B cell (primary cell): ENCODE data around the gene CAMK2A. TPM values are rescaled to one million over a fixed set of nuclear protein-coding genes. Genes with fewer than 3 reads are reported as not detected.

Experiments
- ATAC-seq: fragments of 200-7000 bp; cut with Tn5 transposase; one replicate; pipeline ENCODE4 v1.10.0; 2021; ENCODE audit warnings: low read depth, mild to moderate bottlenecking, moderate number of reproducible peaks, moderate library complexity
- CTCF ChIA-PET: fragments of 350-600 bp; sonication (Branson Sonifier 250); formaldehyde crosslinking; loops from one replicate; lab custom pipeline; 2021; ENCODE audit warnings: antibody characterized with exemption, inconsistent platforms; lab: Charles Lee
- POLR2A ChIA-PET: fragments of 350-600 bp; sonication (Branson Sonifier 250); formaldehyde crosslinking; loops from one replicate; lab custom pipeline; 2021; ENCODE audit warnings: antibody characterized with exemption; lab: Charles Lee
- DNase-seq: peaks from one replicate; pipeline ENCODE4 v3.0.0; 2013
- H2AFZ ChIP-seq: 2 replicates; pipeline ENCODE4 v1.6.1; 2012; ENCODE audit warnings: mild to moderate bottlenecking, low read depth, low read length; ENCODE audit not compliant: insufficient read depth, poor library complexity, severe bottlenecking
- H3K27ac ChIP-seq, 2 donors: 1 replicate in 1 of 2; 2 replicates in 1 of 2; pipeline ENCODE4 v1.5.1; 2012 to 2013; ENCODE audit warnings: low read length in 2 of 2, mild to moderate bottlenecking in 2 of 2, moderate library complexity in 1 of 2
- H3K27me3 ChIP-seq, 4 experiments: fragments of 200-600 bp in 1 of 4; sonication (generic) in 1 of 4; replicated peaks in 1 of 4; 1 replicate in 2 of 4; 2 replicates in 2 of 4; pipeline versions ENCODE4 v1.6.1 to v1.7.0; 2013 to 2016; ENCODE audit warnings: low read length in 3 of 4, mild to moderate bottlenecking in 2 of 4, mixed read lengths in 1 of 4, moderate library complexity in 1 of 4; ENCODE audit not compliant: insufficient read depth in 4 of 4, control insufficient read depth in 3 of 4; ENCODE audit errors: control extremely low read depth in 1 of 4
- H3K36me3 ChIP-seq, 2 experiments: replicated peaks in 1 of 2; 1 replicate in 1 of 2; 2 replicates in 1 of 2; pipeline versions ENCODE4 v1.6.1 to v1.7.1; 2013; ENCODE audit warnings: low read length in 1 of 2; ENCODE audit not compliant: insufficient read depth in 2 of 2, control insufficient read depth in 1 of 2; ENCODE audit errors: control extremely low read depth in 1 of 2, extremely low read depth in 1 of 2
- H3K4me1 ChIP-seq, 2 donors: fragments of 200-600 bp in 1 of 2; sonication (generic) in 1 of 2; 1 replicate in 1 of 2; 2 replicates in 1 of 2; pipeline versions ENCODE4 v1.5.1 to v1.6.1; 2013 to 2017; ENCODE audit warnings: low read length in 2 of 2; ENCODE audit not compliant: control insufficient read depth in 2 of 2, insufficient read depth in 2 of 2
- H3K4me2 ChIP-seq: replicated peaks from 2 replicates; pipeline ENCODE3; 2012; ENCODE audit warnings: mild to moderate bottlenecking, low read depth, low read length; ENCODE audit not compliant: poor library complexity, severe bottlenecking
- H3K4me3 ChIP-seq, 5 experiments: fragments of 200-600 bp in 1 of 5; sonication (generic) in 1 of 5; 1 replicate in 3 of 5; 2 replicates in 2 of 5; pipeline versions ENCODE4 v1.5.1 to v1.7.0; 2011 to 2016; ENCODE audit warnings: low read length in 4 of 5, mild to moderate bottlenecking in 4 of 5, low read depth in 2 of 5, control low read depth in 1 of 5, moderate library complexity in 1 of 5; ENCODE audit not compliant: insufficient read depth in 1 of 5; ENCODE audit errors: control extremely low read depth in 1 of 5, extremely low read depth in 1 of 5
- H3K79me2 ChIP-seq: fragments of 200-600 bp; sonication (generic); one replicate; pipeline ENCODE4 v1.6.0; 2016; ENCODE audit warnings: low read length; ENCODE audit not compliant: control insufficient read depth, insufficient read depth
- H3K9ac ChIP-seq: fragments of 200-600 bp; sonication (generic); 2 replicates; pipeline ENCODE4 v1.6.1; 2017; ENCODE audit warnings: mild to moderate bottlenecking, low read length, moderate library complexity
- H3K9me3 ChIP-seq, 3 donors: one replicate each; pipeline versions ENCODE4 v1.6.1 to v1.7.1; 2013; ENCODE audit warnings: low read length in 2 of 3; ENCODE audit not compliant: control insufficient read depth in 2 of 3, insufficient read depth in 1 of 3; ENCODE audit errors: control extremely low read depth in 1 of 3
- H4K20me1 ChIP-seq: 2 replicates; pipeline ENCODE4 v1.6.0; 2012; ENCODE audit warnings: mild to moderate bottlenecking, low read length; ENCODE audit not compliant: insufficient read depth, control insufficient read depth, poor library complexity, severe bottlenecking
- H3K27ac Mint-ChIP-seq: one replicate; pipeline ENCODE4 v1.8.0; 2021; ENCODE audit warnings: mixed read lengths
- H3K27me3 Mint-ChIP-seq: one replicate; pipeline ENCODE4 v1.8.0; 2021; ENCODE audit warnings: mixed read lengths
- H3K4me1 Mint-ChIP-seq: one replicate; pipeline ENCODE4 v1.8.0; 2021; ENCODE audit warnings: mixed read lengths
- H3K4me3 Mint-ChIP-seq: one replicate; pipeline ENCODE4 v1.8.0; 2021; ENCODE audit warnings: mixed read lengths
- H3K9me3 Mint-ChIP-seq: one replicate; pipeline ENCODE4 v1.8.0; 2022; ENCODE audit warnings: mixed read lengths; ENCODE audit not compliant: insufficient read depth
- EZH2 ChIP-seq: IDR thresholded peaks from 2 replicates; pipeline ENCODE4 v1.6.1; 2012; ENCODE audit warnings: borderline replicate concordance, low read depth, mild to moderate bottlenecking, moderate library complexity, low read length; ENCODE audit not compliant: insufficient read depth, poor library complexity, severe bottlenecking
- WGBS: methylation state at CpG from one replicate; pipeline ENCODE4 v1.1.5; 2013; ENCODE audit warnings: missing lambda C conversion rate; ENCODE audit not compliant: insufficient coverage; 5-methylcytosine and 5-hydroxymethylcytosine counted together
- intact Hi-C: fragments of 100-400 bp; cut with micrococcal nuclease; formaldehyde crosslinking; loops from one replicate; pipeline ENCODE4 v1.10.0; 2022
- polyA plus RNA-seq: library from polyadenylated mRNA; depleted of rRNA; stranded (reverse); fragments of >200 nt; gene quantifications from 2 replicates; pipeline ENCODE4 v1.2.3, GENCODE V29; 2012
- total RNA-seq, 2 donors: library from RNA; stranded (reverse); fragments of 120-200 nt in 1 of 2; gene quantifications; 1 replicate in 1 of 2; 2 replicates in 1 of 2; pipeline versions ENCODE4 v1.2.3 to v1.2.4, GENCODE V29; 2013 to 2022
- TF ChIP-seq, protein P1 (sequence below): fragments of 200-600 bp; IDR thresholded peaks from one replicate; pipeline ENCODE4 v1.8.0; 2022; ENCODE audit warnings: antibody characterized with exemption, mild to moderate bottlenecking

The CAMK2A gene
- total and polyA plus RNA-seq, 2 donors (not counting 1 experiment from before 2014, with no cell fraction given): not detected

DNA sequence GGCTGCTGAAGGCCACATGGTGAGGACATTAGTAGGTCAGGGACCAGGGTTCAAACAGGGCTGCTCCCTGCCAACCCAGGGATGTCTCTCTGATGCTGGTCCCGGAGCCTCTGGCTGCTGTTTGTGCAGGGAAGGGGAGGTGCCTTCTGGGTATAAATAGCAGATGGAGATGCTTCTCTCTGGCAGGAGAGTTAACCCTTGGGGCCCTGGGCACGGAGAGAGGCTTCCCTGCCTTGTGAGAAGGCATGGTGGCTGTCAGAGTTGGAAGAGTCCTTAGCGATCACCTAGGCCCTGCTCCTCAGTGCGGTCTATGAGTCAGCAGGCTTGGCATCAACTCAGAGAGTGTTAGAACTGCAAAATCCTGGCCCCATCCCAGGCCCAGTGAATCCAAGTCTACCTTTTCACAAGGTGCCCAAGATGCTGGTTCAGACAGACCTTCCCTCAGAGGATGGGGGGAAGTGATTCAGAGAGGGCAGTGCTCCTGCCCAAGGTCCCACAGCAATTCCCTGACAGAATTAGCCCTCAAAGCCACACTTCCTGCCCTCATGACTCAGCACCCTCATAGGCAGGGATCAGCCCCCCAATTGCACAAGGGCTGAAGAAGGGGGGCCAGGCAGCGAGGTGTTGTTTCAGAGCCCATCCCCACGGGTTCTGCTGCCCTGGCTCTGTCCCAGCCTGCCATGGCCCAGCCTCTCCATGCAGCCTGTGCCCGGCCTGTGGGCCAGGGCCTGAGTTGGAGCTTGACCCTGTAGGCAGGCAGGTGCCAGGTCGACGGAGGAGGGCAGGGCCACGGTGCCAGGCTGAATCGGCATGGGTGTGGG is 25.6 kb downstream of the CAMK2A start:
- Histone ChIP-seq H3K9ac (no peak overlapping the region), H3K27ac (no peak overlapping the region), H4K20me1 (no peaks in the 10 kb centered on the region), H3K4me3 (no peak overlapping the region), H2AFZ (no peak overlapping the region), H3K4me2 (no peak overlapping the region), H3K36me3 (no peaks in the 10 kb centered on the region), H3K9me3 (no peaks in the 10 kb centered on the region), H3K4me1 (no peaks in the 10 kb centered on the region), H3K27me3 (peaks cover 0 to 4% (median 0%) of the 10 kb centered on the region in 4 experiments), H3K79me2 (no peaks in the 10 kb centered on the region)
- ChIA-PET CTCF (no interaction called here), POLR2A (no interaction called here)
- DNase-seq (no peak), ATAC-seq (no peak)
- no peak overlapping the region for H3K4me3 Mint-ChIP-seq
- H3K9me3 Mint-ChIP-seq: no peaks in the 10 kb centered on the region
- intact Hi-C loops: no loop called here
- no peaks in the 10 kb centered on the region for H3K4me1 Mint-ChIP-seq
- H3K27ac Mint-ChIP-seq: no peak overlapping the region
- WGBS: 57% methylated on average over 9 of the region's 11 CpGs
- TF ChIP-seq, protein P1, sequence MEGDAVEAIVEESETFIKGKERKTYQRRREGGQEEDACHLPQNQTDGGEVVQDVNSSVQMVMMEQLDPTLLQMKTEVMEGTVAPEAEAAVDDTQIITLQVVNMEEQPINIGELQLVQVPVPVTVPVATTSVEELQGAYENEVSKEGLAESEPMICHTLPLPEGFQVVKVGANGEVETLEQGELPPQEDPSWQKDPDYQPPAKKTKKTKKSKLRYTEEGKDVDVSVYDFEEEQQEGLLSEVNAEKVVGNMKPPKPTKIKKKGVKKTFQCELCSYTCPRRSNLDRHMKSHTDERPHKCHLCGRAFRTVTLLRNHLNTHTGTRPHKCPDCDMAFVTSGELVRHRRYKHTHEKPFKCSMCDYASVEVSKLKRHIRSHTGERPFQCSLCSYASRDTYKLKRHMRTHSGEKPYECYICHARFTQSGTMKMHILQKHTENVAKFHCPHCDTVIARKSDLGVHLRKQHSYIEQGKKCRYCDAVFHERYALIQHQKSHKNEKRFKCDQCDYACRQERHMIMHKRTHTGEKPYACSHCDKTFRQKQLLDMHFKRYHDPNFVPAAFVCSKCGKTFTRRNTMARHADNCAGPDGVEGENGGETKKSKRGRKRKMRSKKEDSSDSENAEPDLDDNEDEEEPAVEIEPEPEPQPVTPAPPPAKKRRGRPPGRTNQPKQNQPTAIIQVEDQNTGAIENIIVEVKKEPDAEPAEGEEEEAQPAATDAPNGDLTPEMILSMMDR: no peak
- no peak for TF ChIP-seq EZH2
- peaks cover 14% of the 10 kb centered on the region for H3K27me3 Mint-ChIP-seq

DNA sequence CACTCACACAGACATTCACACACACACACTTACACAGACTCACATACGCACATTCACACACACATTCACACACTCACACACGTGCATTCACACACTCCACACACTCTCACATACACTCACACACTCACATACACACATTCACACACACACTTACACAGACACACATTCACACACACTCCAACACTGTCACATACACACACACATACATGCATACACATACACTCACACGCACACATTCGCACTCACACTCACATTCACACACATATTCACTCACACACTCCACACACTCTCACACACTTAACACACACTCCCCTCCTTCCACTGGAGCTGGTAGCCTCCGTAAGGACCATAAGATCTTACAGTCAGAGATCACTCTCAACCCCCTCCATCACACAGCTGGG is 26.2 kb downstream of the CAMK2A start:
- H3K9me3 ChIP-seq: no peaks in the 10 kb centered on the region
- CTCF ChIA-PET: no interaction called here
- H3K27ac ChIP-seq: no peak overlapping the region
- peaks cover 16% of the 10 kb centered on the region for H3K27me3 Mint-ChIP-seq
- no peaks in the 10 kb centered on the region for H3K9me3 Mint-ChIP-seq
- no peaks in the 10 kb centered on the region for H3K4me1 Mint-ChIP-seq
- H3K9ac ChIP-seq: no peak overlapping the region
- H3K4me3 Mint-ChIP-seq: no peak overlapping the region
- peaks cover 0 to 4% (median 0%) of the 10 kb centered on the region in 4 experiments for H3K27me3 ChIP-seq
- 85% methylated on average over 4 of the region's 5 CpGs for whole genome bisulfite sequencing
- POLR2A ChIA-PET: no interaction called here
- no peak overlapping the region for H3K4me3 ChIP-seq
- no peaks in the 10 kb centered on the region for H4K20me1 ChIP-seq
- DNase-seq (no peak), ATAC-seq (no peak)
- H2AFZ ChIP-seq: no peak overlapping the region
- H3K27ac Mint-ChIP-seq: no peak overlapping the region
- no peaks in the 10 kb centered on the region for H3K36me3 ChIP-seq
- no peak overlapping the region for H3K4me2 ChIP-seq
- TF ChIP-seq, protein P1: no peak
- no peak for TF ChIP-seq EZH2
- no peaks in the 10 kb centered on the region for H3K79me2 ChIP-seq
- H3K4me1 ChIP-seq: no peaks in the 10 kb centered on the region
- intact Hi-C loops: no loop called here
